AG04449 (cell line): Measurements from ENCODE around the gene SLC9A9.

Experiments
- CTCF ChIA-PET: fragments of 350-600 bp; formaldehyde crosslinking; extraction: SDS; loops from one replicate; lab custom pipeline; 2021; ENCODE audit warnings: antibody characterized with exemption; lab: Yijun Ruan, JAX
- POLR2A ChIA-PET: fragments of 400-600, 350-600 bp; formaldehyde crosslinking; extraction: SDS; loops from one replicate; lab custom pipeline; 2020; ENCODE audit warnings: antibody characterized with exemption, inconsistent platforms; lab: Yijun Ruan, JAX
- DNase-seq: peaks from one replicate; pipeline ENCODE4 v3.0.0-alpha.2; 2010; ENCODE audit warnings: low read depth, low spot score
- H3K4me3 ChIP-seq: 2 replicates; pipeline ENCODE4 v1.5.1; 2011; ENCODE audit warnings: low read depth, mild to moderate bottlenecking, control low read depth, low read length
- CTCF ChIP-seq: IDR thresholded peaks from one replicate; pipeline ENCODE4 v1.5.1; 2011; ENCODE audit warnings: mild to moderate bottlenecking, moderate library complexity, low read length, control low read depth, inconsistent platforms; ENCODE audit not compliant: insufficient read depth; ENCODE audit errors: missing control alignments

SLC9A9 gene

GRCh38 chr3:143532091-143532490 lies 316.2 kb downstream of the SLC9A9 start:
- H3K4me3 ChIP-seq = no peak overlapping the region
- DNase-seq = no peak
- ChIA-PET POLR2A (no interaction called here), CTCF (no interaction called here)
- no peak for TF ChIP-seq CTCF

- ChIA-PET POLR2A (no interaction called here), CTCF (no interaction called here)
- no peak overlapping the region for H3K4me3 ChIP-seq
- TF ChIP-seq CTCF = no peak
- no peak for DNase-seq
Observed at GRCh38 chr3:143531101-143531500, 317.2 kb downstream of the SLC9A9 start.

DNA sequence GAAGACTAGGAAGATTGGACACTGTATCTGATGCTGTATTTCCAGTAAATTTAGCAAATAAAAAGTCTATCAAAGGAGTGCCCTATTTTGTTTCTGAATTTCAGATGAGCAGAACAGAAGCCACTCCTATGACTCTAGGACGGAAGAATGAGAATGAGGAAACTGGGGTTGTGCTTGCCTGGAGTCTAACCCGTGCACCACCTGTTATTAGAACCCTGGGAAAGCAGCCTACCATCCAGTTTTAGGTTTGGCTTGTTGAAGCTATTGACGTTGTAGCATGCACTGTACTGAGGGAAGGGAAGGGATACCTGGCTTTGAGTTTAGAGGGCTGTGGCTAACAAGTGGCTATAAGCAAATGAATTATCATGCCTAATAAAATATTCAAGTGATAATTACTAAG lies 318.5 kb downstream of the SLC9A9 start:
- ChIA-PET CTCF (no interaction called here), POLR2A (no interaction called here)
- DNase-seq = no peak
- no peak for TF ChIP-seq CTCF
- no peak overlapping the region for H3K4me3 ChIP-seq

GRCh38 chr3:143529018-143529478 lies 319.2 kb downstream of the SLC9A9 start:
- no peak overlapping the region for H3K4me3 ChIP-seq
- no peak for TF ChIP-seq CTCF
- ChIA-PET CTCF (no interaction called here), POLR2A (no interaction called here)
- DNase-seq = no peak

- no peak overlapping the region for H3K4me3 ChIP-seq
Observed at GRCh38 chr3:143526011-143526545, 322.2 kb downstream of the SLC9A9 start.

DNA sequence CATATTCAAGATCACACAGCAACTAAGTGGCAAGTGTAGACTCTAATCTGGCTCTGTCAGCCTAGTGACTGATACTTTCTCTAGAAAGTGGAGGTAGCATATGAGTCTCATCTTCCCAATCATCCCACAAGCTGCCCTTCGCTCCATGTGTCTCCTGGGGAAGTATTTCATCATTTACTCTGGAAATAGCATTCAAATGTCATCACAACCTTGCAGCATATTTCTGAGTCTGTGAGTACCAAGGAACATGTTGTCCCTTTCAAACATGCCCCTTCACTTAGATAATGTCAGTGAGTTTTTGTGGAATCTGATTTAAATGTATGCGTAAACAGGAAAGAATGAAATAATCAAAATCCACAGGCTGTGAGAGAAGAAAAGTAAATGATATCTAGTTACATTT lies 322.9 kb downstream of the SLC9A9 start:
- no peak for DNase-seq
- no peak overlapping the region for H3K4me3 ChIP-seq
- ChIA-PET POLR2A (no interaction called here), CTCF (no interaction called here)
- no peak for TF ChIP-seq CTCF

More at GRCh38 chr3:143526011-143526545, 322.2 kb downstream of the SLC9A9 start:
- ChIA-PET POLR2A (no interaction called here), CTCF (no interaction called here)
- no peak for TF ChIP-seq CTCF
- no peak for DNase-seq
